Spleen (tissue), 11 donors: ENCODE results near the gene TSEN15. TPM values are rescaled to one million over a fixed set of nuclear protein-coding genes. Genes with fewer than 3 reads are reported as not detected.

Experiments
- DNase-seq: peaks from one replicate; pipeline ENCODE4 v3.0.0-alpha.2; 2020
- H3K27ac ChIP-seq, 8 donors: fragments of 200-600 bp; sonication (generic) in 7 of 8; 1 replicate in 4 of 8; 2 replicates in 4 of 8; pipeline versions ENCODE4 v1.5.0 to v1.8.0; 2016 to 2021; ENCODE audit warnings: inconsistent platforms in 4 of 8, mild to moderate bottlenecking in 4 of 8, moderate library complexity in 1 of 8
- H3K27me3 ChIP-seq, 7 donors: fragments of 200-600 bp; sonication (generic) in 6 of 7; replicated peaks in 1 of 7; 1 replicate in 4 of 7; 2 replicates in 3 of 7; pipeline versions ENCODE4 v1.5.0 to v1.8.0; 2016 to 2021; ENCODE audit warnings: inconsistent platforms in 3 of 7, mild to moderate bottlenecking in 1 of 7
- H3K36me3 ChIP-seq, 6 donors: fragments of 200-600 bp; sonication (generic) in 5 of 6; 1 replicate in 4 of 6; 2 replicates in 2 of 6; pipeline versions ENCODE4 v1.5.0 to v1.8.0; 2016 to 2021; ENCODE audit warnings: inconsistent platforms in 2 of 6
- H3K4me1 ChIP-seq, 6 donors: fragments of 200-600 bp; sonication (generic) in 5 of 6; 1 replicate in 3 of 6; 2 replicates in 3 of 6; pipeline versions ENCODE4 v1.5.0 to v1.8.0; 2016 to 2021; ENCODE audit warnings: inconsistent platforms in 3 of 6
- H3K4me3 ChIP-seq, 8 donors: fragments of 200-600 bp; sonication (generic) in 7 of 8; 1 replicate in 4 of 8; 2 replicates in 4 of 8; pipeline versions ENCODE4 v1.5.0 to v1.8.0; 2016 to 2021; ENCODE audit warnings: inconsistent platforms in 4 of 8, mild to moderate bottlenecking in 4 of 8, moderate library complexity in 2 of 8
- H3K9me3 ChIP-seq, 8 donors: fragments of 200-600 bp; sonication (generic) in 7 of 8; 1 replicate in 4 of 8; 2 replicates in 4 of 8; pipeline versions ENCODE4 v1.5.0 to v1.8.0; 2016 to 2021; ENCODE audit warnings: inconsistent platforms in 4 of 8
- CTCF ChIP-seq, 11 experiments: fragments of 200-600 bp in 7 of 11; fragments of 450-650 bp in 4 of 11; sonication (generic) in 4 of 11; IDR thresholded peaks in 8 of 11; conservative IDR thresholded peaks in 3 of 11; 1 replicate in 7 of 11; 2 replicates in 4 of 11; pipeline versions ENCODE4 v1.4.0 to v1.8.0; 2016 to 2021; ENCODE audit warnings: antibody characterized with exemption in 11 of 11, inconsistent platforms in 4 of 11, mild to moderate bottlenecking in 1 of 11
- POLR2A ChIP-seq, 3 donors: fragments of 450-650 bp; IDR thresholded peaks; one replicate each; pipeline ENCODE4 v1.5.1; 2017; ENCODE audit warnings: antibody characterized with exemption in 3 of 3, mild to moderate bottlenecking in 1 of 3
- POLR2AphosphoS5 ChIP-seq, 3 donors: sonication (generic); formaldehyde crosslinking; IDR thresholded peaks; one replicate each; pipeline ENCODE4 v1.5.1; 2017; ENCODE audit warnings: antibody characterized with exemption in 3 of 3
- WGBS, 5 donors: extraction: QIAGEN DNeasy Blood & Tissue Kit in 3 of 5; methylation state at CpG; one replicate each; pipeline versions ENCODE4 v1.1.5 to v1.1.7; 2013 to 2018; 5-methylcytosine and 5-hydroxymethylcytosine counted together
- intact Hi-C: fragments of 100-400 bp; cut with DNase I; formaldehyde crosslinking; loops from one replicate; pipeline ENCODE4 v1.15.0; 2023; ENCODE audit warnings: low total_unique reads
- polyA plus RNA-seq, 3 donors: library from polyadenylated mRNA; stranded (reverse); fragments of 200-250 nt; gene quantifications; one replicate each; pipeline ENCODE4 v1.2.1, GENCODE V29; 2013
- total RNA-seq, 7 donors: library from RNA; depleted of rRNA in 3 of 7; stranded (reverse); fragments of >200 nt in 3 of 7; fragmentation: NEBNext Ultra II Directional in 4 of 7; extraction: Animal tissue kit (Norgen Biotek cat#: 25700) in 4 of 7; gene quantifications; one replicate each; pipeline versions ENCODE4 v1.1.0 to v1.2.1, GENCODE V29; 2016 to 2021
- donor health status: healthy with polysubstance abuse.
- donor health status: DM: no; HTN: no; CAD: no; lungs with moderate emphysema.
- donor health status: DM: no; HTN: no; CAD: no.
- donor health status: Bipolar disorder and iron deficiency.
- donor health status: healthy.
- donor health status: DM: no; HTN: no; CAD: no.
- donor health status: DM: yes; HTN: yes; CAD: no.

The TSEN15 gene
- total and polyA plus RNA-seq, 10 donors: 14.7 to 47.7 (median 23.7) TPM

DNA sequence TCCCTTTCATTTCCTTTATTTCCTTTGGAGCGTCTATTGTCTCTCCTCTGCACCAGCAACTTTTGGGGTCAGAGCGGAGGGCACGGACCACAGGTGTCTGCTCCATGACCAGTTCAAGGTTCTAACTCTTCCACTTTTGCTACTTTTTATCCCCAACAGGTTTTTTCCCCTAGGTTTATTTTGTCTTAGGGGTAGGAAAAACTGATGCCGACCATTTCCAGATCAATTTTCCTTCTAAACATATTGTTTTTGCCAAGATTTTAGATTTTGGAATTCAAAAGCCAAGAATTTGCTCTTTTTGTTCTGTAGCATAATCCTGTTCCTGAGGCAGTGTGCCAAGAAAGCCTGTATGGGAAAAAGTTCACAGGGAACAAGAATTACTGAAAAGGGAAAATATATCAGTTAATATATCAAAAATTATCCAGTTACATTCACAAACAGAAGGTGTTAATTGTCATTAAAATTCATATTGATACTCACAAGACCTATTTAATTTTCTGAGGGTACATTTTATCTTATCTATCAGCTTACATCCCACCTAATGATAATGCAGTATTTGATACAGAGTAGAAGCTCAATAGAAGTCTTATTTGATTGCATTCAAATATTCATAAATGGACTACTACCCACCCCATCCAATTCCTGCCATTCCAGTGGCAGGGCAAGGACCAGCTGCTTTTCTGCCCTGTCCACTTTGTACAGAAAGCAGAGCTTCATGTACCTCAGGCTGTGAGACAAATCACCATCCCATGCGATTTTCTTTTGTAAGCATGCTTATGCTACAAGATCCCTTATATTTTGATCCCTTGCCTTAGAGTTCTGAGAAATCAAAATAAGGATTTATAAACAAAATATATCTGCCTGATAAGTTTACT, 31.2 kb downstream of the TSEN15 start:
- peaks cover 0 to 4% (median 0%) of the 10 kb centered on the region in 6 donors for H3K36me3 ChIP-seq
- WGBS, 5 donors: 80 to 92% (median 89%) methylated on average over 5 of the region's 5 CpGs
- no peak overlapping the region for H3K4me3 ChIP-seq
- H3K27ac ChIP-seq: no peak overlapping the region
- peaks cover 0 to 4% (median 0%) of the 10 kb centered on the region in 8 donors for H3K9me3 ChIP-seq
- intact Hi-C loops: no loop called here
- TF ChIP-seq CTCF (IDR thresholded peaks at IDR 0.05 in 8 of 11, conservative IDR thresholded peaks at IDR 0.05 in 3 of 11) (no peak), POLR2AphosphoS5 (IDR thresholded peaks at IDR 0.05) (no peak), POLR2A (IDR thresholded peaks at IDR 0.05) (no peak)
- H3K4me1 ChIP-seq: no peaks in the 10 kb centered on the region
- H3K27me3 ChIP-seq: no peaks in the 10 kb centered on the region
- DNase-seq: no peak

- Histone ChIP-seq H3K9me3 (peaks cover 0 to 4% (median 0%) of the 10 kb centered on the region in 8 donors), H3K27ac (no peak overlapping the region), H3K4me3 (no peak overlapping the region), H3K36me3 (peaks cover 0 to 4% (median 0%) of the 10 kb centered on the region in 6 donors), H3K27me3 (no peaks in the 10 kb centered on the region), H3K4me1 (no peaks in the 10 kb centered on the region)
- TF ChIP-seq POLR2A (IDR thresholded peaks at IDR 0.05) (no peak), CTCF (IDR thresholded peaks at IDR 0.05 in 8 of 11, conservative IDR thresholded peaks at IDR 0.05 in 3 of 11) (no peak), POLR2AphosphoS5 (IDR thresholded peaks at IDR 0.05) (no peak)
- DNase-seq: no peak
- intact Hi-C loops: no loop called here
Measured at GRCh38 chr1:184085667-184086066, 34.1 kb downstream of the TSEN15 start.

DNA sequence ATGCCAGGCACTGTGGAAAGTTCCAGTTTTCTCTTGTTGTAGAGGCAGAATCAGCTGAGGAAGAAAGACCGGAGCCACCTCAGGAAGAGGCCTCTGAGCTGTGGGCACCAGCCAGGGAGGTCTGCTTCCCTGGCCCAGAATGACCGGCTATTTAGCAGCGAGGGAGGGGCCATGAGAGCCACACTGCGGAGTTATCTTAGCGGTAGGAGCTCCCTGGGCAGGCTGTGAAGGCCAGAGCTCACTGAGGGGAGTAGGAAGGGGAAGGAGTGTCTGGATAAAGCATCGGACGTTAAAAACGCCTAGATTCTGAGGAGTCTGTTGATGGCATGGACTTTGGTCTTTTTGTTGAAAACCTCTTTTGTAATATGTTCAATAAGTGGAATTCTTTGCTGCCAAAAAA, 36.5 kb downstream of the TSEN15 start:
- H3K27me3 ChIP-seq: no peaks in the 10 kb centered on the region
- peaks cover 0 to 4% (median 0%) of the 10 kb centered on the region in 8 donors for H3K9me3 ChIP-seq
- WGBS, 5 donors: 81 to 92% (median 89%) methylated on average over 8 of the region's 8 CpGs
- peaks cover 0 to 4% (median 0%) of the 10 kb centered on the region in 6 donors for H3K36me3 ChIP-seq
- no peak for DNase-seq
- no peaks in the 10 kb centered on the region for H3K4me1 ChIP-seq
- no peak overlapping the region for H3K4me3 ChIP-seq
- H3K27ac ChIP-seq: no peak overlapping the region
- intact Hi-C loops: no loop called here
- TF ChIP-seq CTCF (IDR thresholded peaks at IDR 0.05 in 8 of 11, conservative IDR thresholded peaks at IDR 0.05 in 3 of 11) (no peak), POLR2A (IDR thresholded peaks at IDR 0.05) (no peak), POLR2AphosphoS5 (IDR thresholded peaks at IDR 0.05) (no peak)

GRCh38 chr1:184093071-184093470, 41.5 kb downstream of the TSEN15 start:
- H3K27ac ChIP-seq: no peak overlapping the region
- peaks cover 0 to 28% (median 1%) of the 10 kb centered on the region in 6 donors for H3K36me3 ChIP-seq
- no peak for TF ChIP-seq CTCF (IDR thresholded peaks at IDR 0.05 in 8 of 11, conservative IDR thresholded peaks at IDR 0.05 in 3 of 11)
- no peak for TF ChIP-seq POLR2AphosphoS5 (IDR thresholded peaks at IDR 0.05)
- no peak for TF ChIP-seq POLR2A (IDR thresholded peaks at IDR 0.05)
- intact Hi-C loops: no loop called here
- DNase-seq: no peak
- no peaks in the 10 kb centered on the region for H3K4me1 ChIP-seq
- no peaks in the 10 kb centered on the region for H3K27me3 ChIP-seq
- 86 to 98% (median 94%) methylated on average over 2 of the region's 2 CpGs for WGBS, 5 donors
- H3K4me3 ChIP-seq: no peak overlapping the region
- H3K9me3 ChIP-seq: no peaks in the 10 kb centered on the region
